ENCODE results near the gene NEU3.

- no peak for TF ChIP-seq POLR2A (IDR thresholded peaks at IDR 0.05)
- TF ChIP-seq CTCF (IDR thresholded peaks at IDR 0.05 in 4 of 5, conservative IDR thresholded peaks at IDR 0.05 in 1 of 5) = no peak
Measured at GRCh38 chr11:75032550-75032935, 43.8 kb downstream of the NEU3 start.
